Measurements from ENCODE around the gene EYA2.
"Not testable (repeated sequence)": the region's sequence is repeated elsewhere in the genome, so short reads cannot be mapped to it uniquely, and the experiment has no call there.

DNA sequence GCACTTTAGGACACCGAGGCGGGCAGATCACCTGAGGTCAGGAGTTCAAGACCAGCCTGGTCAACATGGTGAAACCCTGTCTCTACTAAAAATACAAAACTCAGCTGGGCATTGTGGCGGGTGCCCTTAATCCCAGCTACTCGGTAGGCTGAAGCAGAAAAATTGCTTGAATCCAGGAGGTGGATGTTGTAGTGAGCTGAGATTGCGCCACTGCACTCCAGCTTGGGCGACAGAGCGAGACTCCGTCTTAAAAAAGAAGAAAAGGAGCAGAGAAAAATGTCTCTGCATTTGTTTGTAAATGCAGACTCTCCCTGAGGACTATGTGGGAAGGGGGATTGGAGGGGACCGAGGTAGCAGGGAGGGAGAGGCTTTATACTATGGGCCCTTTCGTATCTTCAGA, 311.9 kb downstream of the EYA2 start:
- TF ChIP-seq EZH2 (IDR thresholded peaks at IDR 0.05; ENCODE audit: borderline replicate concordance, low read depth, low read length, severe bottlenecking) = not testable (repeated sequence)
- TF ChIP-seq, protein P1, sequence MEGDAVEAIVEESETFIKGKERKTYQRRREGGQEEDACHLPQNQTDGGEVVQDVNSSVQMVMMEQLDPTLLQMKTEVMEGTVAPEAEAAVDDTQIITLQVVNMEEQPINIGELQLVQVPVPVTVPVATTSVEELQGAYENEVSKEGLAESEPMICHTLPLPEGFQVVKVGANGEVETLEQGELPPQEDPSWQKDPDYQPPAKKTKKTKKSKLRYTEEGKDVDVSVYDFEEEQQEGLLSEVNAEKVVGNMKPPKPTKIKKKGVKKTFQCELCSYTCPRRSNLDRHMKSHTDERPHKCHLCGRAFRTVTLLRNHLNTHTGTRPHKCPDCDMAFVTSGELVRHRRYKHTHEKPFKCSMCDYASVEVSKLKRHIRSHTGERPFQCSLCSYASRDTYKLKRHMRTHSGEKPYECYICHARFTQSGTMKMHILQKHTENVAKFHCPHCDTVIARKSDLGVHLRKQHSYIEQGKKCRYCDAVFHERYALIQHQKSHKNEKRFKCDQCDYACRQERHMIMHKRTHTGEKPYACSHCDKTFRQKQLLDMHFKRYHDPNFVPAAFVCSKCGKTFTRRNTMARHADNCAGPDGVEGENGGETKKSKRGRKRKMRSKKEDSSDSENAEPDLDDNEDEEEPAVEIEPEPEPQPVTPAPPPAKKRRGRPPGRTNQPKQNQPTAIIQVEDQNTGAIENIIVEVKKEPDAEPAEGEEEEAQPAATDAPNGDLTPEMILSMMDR (IDR thresholded peaks at IDR 0.05; ENCODE audit: extremely low read depth in 1 of 2, insufficient read depth in 1 of 2, low read depth in 1 of 2, low read length in 2 of 2) = not testable (repeated sequence)

Measured in endothelial cell of umbilical vein (primary cell).